ENCODE data around the gene MYOF. TPM values are rescaled to one million over a fixed set of nuclear protein-coding genes. Genes with fewer than 3 reads are reported as not detected.

The MYOF gene
- total and polyA plus RNA-seq, 4 donors = 23.4 to 194 (median 82.2) TPM

DNA sequence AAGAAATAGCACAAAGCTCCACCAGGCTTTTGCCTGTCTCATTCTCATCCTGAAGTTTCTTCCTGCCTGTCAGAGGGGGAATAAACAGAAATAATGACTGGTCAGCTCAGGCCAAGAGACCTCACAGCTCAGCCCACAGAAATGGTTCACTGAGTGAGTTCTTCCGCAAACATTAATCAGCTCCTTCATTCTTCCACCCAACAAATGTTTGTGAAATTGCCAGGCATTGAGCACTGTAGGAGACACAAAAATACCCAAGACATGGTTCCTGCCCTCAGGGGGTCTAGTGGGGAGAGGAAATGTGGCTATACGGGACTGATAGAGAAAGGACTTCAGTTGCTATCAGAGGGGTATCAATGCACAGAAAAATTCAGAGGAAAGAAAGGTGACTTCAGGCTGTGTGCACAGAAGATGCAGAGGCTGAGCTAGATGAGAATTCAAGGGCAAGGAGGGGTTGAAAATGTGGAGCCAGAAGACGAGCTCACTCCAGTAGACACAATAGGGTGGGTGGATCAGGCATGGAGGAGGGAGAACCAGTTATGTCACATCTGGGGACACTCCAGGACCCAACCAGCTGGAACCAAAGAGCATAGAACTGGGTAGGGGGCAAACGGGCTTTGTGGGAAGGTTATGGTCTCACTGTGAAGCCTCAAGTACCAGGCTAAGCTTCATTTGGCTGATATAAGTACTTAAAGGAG, 20.9 kb downstream of the MYOF start:
- peaks cover 9 to 38% (median 24%) of the 10 kb centered on the region in 5 donors for H3K4me1 ChIP-seq (ENCODE audit: control insufficient read depth in 5 of 5, insufficient read depth in 5 of 5, low read length in 5 of 5)
- no peak for ATAC-seq (ENCODE audit: insufficient read depth, low FRiP score)
- H3K4me3 ChIP-seq = no peak overlapping the region
- H3K9ac ChIP-seq (ENCODE audit: insufficient read depth in 1 of 2, low read length in 2 of 2) = no peak overlapping the region
- peak overlapping the region; percentile 18 to 79 for H3K27ac ChIP-seq (ENCODE audit: low read depth in 1 of 2, low read length in 1 of 2)
- H3K36me3 ChIP-seq (ENCODE audit: control insufficient read depth in 4 of 4, insufficient read depth in 4 of 4, low read length in 4 of 4) = peaks cover 0 to 6% (median 3%) of the 10 kb centered on the region in 4 donors
- TF ChIP-seq, protein P1, sequence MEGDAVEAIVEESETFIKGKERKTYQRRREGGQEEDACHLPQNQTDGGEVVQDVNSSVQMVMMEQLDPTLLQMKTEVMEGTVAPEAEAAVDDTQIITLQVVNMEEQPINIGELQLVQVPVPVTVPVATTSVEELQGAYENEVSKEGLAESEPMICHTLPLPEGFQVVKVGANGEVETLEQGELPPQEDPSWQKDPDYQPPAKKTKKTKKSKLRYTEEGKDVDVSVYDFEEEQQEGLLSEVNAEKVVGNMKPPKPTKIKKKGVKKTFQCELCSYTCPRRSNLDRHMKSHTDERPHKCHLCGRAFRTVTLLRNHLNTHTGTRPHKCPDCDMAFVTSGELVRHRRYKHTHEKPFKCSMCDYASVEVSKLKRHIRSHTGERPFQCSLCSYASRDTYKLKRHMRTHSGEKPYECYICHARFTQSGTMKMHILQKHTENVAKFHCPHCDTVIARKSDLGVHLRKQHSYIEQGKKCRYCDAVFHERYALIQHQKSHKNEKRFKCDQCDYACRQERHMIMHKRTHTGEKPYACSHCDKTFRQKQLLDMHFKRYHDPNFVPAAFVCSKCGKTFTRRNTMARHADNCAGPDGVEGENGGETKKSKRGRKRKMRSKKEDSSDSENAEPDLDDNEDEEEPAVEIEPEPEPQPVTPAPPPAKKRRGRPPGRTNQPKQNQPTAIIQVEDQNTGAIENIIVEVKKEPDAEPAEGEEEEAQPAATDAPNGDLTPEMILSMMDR (IDR thresholded peaks at IDR 0.05; ENCODE audit: control extremely low read depth, extremely low read depth) = no peak
- DNase-seq = no peak
- no peaks in the 10 kb centered on the region for H3K9me3 ChIP-seq (ENCODE audit: control insufficient read depth in 4 of 4, insufficient read depth in 3 of 4, low read length in 3 of 4)
- WGBS, 2 donors = 45 to 62% methylated on average over 4 of the region's 4 CpGs
- H3K27me3 ChIP-seq (ENCODE audit: control insufficient read depth in 3 of 3, insufficient read depth in 3 of 3, low read length in 2 of 3) = no peaks in the 10 kb centered on the region

DNA sequence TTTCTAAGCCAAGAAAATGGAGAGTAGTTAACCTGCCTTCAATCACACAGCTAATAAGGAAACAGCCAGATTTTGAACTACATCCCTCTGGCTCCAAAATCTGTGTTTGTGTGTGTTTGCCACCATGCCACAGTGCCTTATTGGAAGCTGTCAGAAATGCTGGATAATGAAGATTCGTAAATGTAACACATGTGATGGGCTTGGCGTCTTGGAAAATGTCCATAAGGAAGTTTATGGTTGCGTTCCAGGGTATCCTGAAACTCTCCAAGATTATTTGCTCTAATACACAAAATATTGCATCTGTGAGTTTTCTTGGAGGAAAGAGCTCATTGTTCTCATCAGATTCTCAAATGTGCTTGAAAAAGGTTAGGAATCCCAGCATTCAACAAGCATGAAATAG, 22.7 kb downstream of the MYOF start:
- Histone ChIP-seq H3K9me3 (ENCODE audit: control insufficient read depth in 4 of 4, insufficient read depth in 3 of 4, low read length in 3 of 4) (no peaks in the 10 kb centered on the region), H3K27me3 (ENCODE audit: control insufficient read depth in 3 of 3, insufficient read depth in 3 of 3, low read length in 2 of 3) (no peaks in the 10 kb centered on the region), H3K27ac (ENCODE audit: low read depth in 1 of 2, low read length in 1 of 2) (peak overlapping the region in 1 of 2 donors; percentile 89), H3K9ac (ENCODE audit: insufficient read depth in 1 of 2, low read length in 2 of 2) (peak overlapping the region; percentile 30 to 77), H3K36me3 (ENCODE audit: control insufficient read depth in 4 of 4, insufficient read depth in 4 of 4, low read length in 4 of 4) (peaks cover 0 to 8% (median 4%) of the 10 kb centered on the region in 4 donors), H3K4me1 (ENCODE audit: control insufficient read depth in 5 of 5, insufficient read depth in 5 of 5, low read length in 5 of 5) (peaks cover 2 to 35% (median 24%) of the 10 kb centered on the region in 5 donors), H3K4me3 (no peak overlapping the region)
- no peak for ATAC-seq (ENCODE audit: insufficient read depth, low FRiP score)
- DNase-seq = peak in 2 of 3 donors; percentile 69 to 70
- 48 to 66% methylated on average over 3 of the region's 3 CpGs for WGBS, 2 donors
- TF ChIP-seq, protein P1 (IDR thresholded peaks at IDR 0.05; ENCODE audit: control extremely low read depth, extremely low read depth) = no peak

GRCh38 chr10:93458821-93459257, 23.3 kb downstream of the MYOF start:
- Histone ChIP-seq H3K27me3 (ENCODE audit: control insufficient read depth in 3 of 3, insufficient read depth in 3 of 3, low read length in 2 of 3) (no peaks in the 10 kb centered on the region), H3K9me3 (ENCODE audit: control insufficient read depth in 4 of 4, insufficient read depth in 3 of 4, low read length in 3 of 4) (no peaks in the 10 kb centered on the region), H3K27ac (ENCODE audit: low read depth in 1 of 2, low read length in 1 of 2) (peak overlapping the region in 1 of 2 donors; percentile 89), H3K4me1 (ENCODE audit: control insufficient read depth in 5 of 5, insufficient read depth in 5 of 5, low read length in 5 of 5) (peaks cover 0 to 29% (median 17%) of the 10 kb centered on the region in 5 donors), H3K9ac (ENCODE audit: insufficient read depth in 1 of 2, low read length in 2 of 2) (peak overlapping the region; percentile 30 to 77), H3K36me3 (ENCODE audit: control insufficient read depth in 4 of 4, insufficient read depth in 4 of 4, low read length in 4 of 4) (peaks cover 0 to 9% (median 5%) of the 10 kb centered on the region in 4 donors), H3K4me3 (no peak overlapping the region)
- peak; percentile 88 for ATAC-seq (ENCODE audit: insufficient read depth, low FRiP score)
- TF ChIP-seq, protein P1 (IDR thresholded peaks at IDR 0.05; ENCODE audit: control extremely low read depth, extremely low read depth) = no peak
- DNase-seq = peak; percentile 86 to 94 (median 86)
- 45 to 64% methylated on average over 6 of the region's 6 CpGs for WGBS, 2 donors
